MM.1S (cell line): Measurements from ENCODE around the gene GPD1.

Source experiments
- EZH2 ChIP-seq: fragments of 300-600 bp; sonication (generic); optimal IDR thresholded peaks from 2 replicates; pipeline ENCODE3; 2017; ENCODE audit warnings: low read depth, mild to moderate bottlenecking, antibody characterized with exemption, low read length, mixed read lengths
- EZH2phosphoT487 ChIP-seq: fragments of 300-600 bp; sonication (generic); IDR thresholded peaks from 2 replicates; pipeline ENCODE4 v1.6.1; 2018; ENCODE audit warnings: antibody characterized with exemption, low read length
- TF ChIP-seq, protein P1 (sequence below): fragments of 300-600 bp; sonication (generic); IDR thresholded peaks from 2 replicates; pipeline ENCODE4 v1.5.1; 2016; ENCODE audit warnings: antibody characterized with exemption, low read length, mixed read lengths

DNA sequence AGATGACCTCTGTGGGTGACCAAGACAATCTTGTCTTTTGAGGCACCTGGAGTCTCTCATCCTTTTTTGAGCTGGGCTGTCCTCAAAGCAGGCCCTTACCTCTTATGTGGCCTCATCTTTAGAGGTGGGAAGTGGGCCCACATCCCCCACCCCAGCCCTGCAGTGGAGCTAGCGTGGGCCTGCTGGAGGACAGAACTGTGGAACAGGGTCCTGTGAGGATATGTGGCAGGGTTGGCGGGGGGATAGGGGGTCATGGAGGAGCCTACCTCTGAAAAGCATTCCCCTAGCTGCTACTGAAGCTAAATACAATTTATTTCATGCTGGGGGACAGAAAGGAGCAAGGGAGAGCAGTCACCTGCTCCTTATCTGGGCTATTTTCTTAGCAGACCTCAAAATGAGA lies 457 bp upstream of the GPD1 start:
- TF ChIP-seq, protein P1, sequence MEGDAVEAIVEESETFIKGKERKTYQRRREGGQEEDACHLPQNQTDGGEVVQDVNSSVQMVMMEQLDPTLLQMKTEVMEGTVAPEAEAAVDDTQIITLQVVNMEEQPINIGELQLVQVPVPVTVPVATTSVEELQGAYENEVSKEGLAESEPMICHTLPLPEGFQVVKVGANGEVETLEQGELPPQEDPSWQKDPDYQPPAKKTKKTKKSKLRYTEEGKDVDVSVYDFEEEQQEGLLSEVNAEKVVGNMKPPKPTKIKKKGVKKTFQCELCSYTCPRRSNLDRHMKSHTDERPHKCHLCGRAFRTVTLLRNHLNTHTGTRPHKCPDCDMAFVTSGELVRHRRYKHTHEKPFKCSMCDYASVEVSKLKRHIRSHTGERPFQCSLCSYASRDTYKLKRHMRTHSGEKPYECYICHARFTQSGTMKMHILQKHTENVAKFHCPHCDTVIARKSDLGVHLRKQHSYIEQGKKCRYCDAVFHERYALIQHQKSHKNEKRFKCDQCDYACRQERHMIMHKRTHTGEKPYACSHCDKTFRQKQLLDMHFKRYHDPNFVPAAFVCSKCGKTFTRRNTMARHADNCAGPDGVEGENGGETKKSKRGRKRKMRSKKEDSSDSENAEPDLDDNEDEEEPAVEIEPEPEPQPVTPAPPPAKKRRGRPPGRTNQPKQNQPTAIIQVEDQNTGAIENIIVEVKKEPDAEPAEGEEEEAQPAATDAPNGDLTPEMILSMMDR = no peak
- TF ChIP-seq EZH2 (no peak), EZH2phosphoT487 (no peak)
